ENCODE measurements around the gene DMRT1.

Gene DMRT1

DNA sequence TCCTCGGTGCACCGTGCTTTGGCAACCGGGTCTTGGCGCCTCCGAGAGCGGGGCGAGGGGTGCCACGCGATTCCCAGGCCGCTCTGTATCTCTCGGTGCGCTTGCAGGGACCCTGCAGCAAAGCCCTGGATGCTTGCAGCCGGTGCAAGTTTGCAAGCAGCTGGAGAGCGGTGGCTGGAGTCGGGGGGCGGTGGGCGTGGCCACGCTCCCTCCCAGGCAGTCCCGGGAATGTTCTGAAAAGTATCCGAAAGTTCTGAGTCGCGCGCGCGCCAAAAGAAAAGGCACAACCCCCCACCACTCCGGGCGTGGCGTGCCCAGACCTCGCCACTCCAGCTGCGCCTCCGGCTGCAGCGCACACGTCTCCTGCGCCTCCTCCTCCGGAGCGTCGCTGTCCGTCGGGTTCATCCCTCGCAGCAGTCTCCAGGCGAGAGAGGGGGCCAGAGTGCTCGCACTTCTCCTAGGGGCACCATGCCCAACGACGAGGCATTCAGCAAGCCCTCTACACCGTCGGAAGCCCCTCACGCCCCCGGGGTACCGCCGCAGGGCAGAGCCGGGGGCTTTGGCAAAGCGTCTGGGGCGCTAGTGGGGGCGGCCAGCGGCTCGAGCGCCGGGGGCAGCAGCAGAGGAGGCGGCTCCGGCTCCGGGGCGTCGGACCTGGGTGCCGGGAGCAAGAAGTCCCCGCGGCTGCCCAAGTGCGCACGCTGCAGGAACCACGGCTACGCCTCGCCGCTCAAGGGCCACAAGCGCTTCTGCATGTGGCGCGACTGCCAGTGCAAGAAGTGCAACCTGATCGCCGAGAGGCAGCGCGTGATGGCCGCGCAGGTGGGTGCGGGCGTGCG, at the start of gene DMRT1:
Gene DMRT1 (plus strand): TSS at position 327 of the 839 bp plus-strand sequence. CDS start 142 bp downstream, at position 469.
- no peak for DNase-seq (ENCODE audit: low spot score)

DNA sequence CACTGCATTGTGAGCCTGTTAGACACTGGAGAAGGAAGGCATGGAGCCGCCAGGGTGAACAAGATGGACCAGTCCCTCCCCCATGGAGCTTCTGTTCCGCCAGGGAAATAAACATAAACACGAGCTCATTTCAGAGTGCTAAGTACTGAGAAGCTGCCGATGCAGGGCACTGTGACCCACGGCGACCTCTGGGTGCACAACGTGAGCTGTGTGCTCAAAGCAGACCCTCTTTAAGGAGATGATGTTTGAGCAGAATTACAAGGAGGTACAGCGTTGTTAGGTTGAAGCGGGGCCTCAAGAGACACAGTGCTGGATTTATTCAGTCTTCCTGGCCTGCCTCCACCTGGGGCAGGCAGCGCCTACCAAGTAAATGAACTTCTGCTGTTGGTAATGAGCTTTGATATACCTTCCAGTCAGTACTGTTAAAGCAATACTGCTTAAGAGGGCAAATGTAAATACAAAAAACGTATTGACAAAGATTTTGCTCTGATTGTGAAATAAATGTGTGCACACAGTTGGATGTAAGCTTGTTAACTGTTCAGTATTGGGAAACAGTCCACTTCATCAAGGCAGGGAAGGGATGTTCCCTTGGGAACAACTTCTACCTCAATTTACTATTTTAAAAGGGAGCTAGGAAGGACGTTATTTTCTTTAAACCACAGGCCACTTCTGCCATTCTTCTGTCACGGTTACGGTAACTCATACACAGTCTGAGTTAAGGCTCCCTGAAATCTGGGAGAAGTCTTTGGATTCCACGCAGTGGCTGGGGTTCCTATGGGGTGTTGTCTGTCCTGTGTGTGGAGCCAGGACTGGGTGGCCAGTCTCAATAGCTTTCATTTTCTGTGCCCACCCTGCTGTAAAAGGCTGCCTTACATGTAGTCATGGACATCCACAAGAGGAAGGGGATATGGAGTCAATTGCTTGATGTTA, 48.9 kb upstream of the DMRT1 start:
- no peak for DNase-seq (ENCODE audit: low spot score)

DNA sequence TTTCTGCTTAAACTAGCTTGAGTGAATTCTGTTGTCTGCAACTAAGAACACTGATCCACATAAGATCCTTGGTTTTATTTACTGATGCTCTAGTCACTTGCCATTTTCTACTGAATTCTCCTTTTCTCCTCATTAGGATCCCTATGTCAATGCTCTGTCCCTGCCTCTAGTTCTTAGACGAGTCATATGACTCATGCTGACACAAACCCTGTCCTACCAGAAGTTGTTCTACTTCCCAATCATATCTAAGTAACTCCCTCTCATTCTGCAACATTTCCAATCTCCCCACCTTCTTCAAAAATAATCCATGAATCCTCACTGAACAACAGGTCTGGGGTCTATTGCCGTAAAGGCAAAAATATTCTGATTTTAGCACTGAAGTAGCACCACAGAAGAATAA, 47.1 kb upstream of the DMRT1 start:
- DNase-seq (ENCODE audit: low spot score) = no peak

DNA sequence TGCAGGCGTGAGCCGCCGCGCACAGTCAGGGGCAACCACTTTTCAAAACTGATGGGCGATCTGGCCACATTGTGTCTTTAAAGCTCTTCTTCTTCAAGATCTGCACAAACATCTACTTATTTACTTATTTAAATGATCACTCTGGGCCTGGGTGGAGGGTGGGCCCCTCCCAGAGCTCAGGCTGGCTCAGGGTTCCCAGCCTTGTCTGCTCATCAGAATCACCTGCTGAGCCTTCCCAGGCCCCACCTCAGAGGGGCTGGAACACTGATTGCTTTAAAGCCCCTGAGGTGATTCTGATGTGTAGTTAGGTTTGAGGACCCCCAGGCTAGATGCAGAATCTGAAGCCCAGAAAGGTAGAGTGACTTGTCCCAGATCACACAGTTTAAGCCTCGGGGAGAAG, 45.6 kb upstream of the DMRT1 start:
- DNase-seq (ENCODE audit: low spot score) = no peak

DNA sequence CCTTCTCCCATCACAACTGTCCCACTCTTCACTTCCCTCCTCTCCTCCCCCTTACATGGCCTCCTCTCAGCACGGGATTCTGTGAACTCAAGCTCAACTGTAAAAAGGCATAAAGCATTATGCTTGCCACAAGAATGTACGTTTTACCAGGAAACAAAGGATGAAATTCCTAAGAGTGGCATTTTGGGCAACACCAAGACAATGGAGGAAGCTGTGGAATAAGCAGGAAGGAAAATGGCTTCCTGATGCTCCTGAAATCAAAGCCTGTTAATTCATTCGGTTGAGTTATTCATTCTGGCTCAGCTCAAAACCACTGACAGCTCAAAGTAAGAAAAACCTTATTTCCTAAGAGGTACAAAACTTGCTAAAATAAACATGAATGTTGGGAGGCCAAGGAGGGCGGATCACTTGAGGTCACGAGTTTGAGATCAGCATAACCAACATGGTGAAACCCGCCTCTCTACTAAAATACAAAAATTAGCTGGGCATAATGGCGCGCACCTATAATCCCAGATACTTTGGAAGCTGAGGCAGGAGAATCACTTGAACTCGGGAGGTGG, 40.8 kb upstream of the DMRT1 start:
- no peak for DNase-seq (ENCODE audit: low spot score)

DNA sequence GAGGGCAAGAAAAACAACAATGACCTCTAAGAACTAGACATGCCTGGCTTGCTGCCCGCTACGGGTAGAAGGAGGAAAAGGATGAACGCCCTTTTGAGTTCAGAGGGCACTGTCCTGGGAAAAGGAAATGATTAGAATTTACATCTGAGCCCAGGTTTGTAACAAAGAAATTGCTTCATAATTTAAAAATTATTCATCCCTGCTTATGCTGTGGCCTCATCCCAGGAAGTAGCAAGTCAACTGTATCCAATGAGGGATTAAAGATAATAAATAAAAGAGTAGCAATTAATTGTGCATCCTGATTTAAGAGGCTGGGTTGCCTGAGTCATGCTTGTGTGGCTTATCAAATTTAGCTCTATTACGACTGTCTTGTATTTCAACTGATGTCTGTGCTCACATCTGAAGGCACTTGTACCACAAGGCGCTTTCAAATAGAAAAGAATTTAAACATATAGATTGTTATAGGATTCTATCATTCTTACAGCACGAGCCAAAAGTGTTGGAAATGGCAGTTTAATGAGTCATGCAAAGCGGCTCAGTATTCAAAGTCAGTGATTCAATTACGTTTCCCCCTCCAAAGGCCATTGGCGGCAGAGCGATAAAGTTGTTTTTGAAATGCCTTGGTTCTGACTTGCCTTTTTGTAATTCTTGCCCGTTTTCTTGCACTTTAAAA, 40.0 kb upstream of the DMRT1 start:
- DNase-seq (ENCODE audit: low spot score) = no peak

DNA sequence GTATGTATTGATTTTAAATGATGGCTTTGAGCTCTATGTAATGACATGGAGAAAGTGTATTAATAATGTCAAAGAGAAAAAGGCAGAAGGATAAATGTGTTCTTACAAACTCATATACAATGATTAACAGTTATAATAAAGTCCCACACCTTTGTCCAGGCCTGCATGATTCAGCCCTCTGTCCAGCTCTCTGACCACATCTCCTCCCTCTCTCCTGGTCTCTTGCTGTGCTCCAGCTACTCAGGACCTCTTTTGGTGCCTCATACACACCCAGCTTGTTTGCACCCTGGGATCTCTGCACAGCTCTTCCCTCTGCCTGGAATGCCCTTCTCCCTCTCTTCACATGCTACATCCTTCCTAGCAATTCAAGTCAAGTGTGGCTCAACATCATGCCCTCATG, 37.5 kb upstream of the DMRT1 start:
- DNase-seq (ENCODE audit: low spot score) = no peak

DNA sequence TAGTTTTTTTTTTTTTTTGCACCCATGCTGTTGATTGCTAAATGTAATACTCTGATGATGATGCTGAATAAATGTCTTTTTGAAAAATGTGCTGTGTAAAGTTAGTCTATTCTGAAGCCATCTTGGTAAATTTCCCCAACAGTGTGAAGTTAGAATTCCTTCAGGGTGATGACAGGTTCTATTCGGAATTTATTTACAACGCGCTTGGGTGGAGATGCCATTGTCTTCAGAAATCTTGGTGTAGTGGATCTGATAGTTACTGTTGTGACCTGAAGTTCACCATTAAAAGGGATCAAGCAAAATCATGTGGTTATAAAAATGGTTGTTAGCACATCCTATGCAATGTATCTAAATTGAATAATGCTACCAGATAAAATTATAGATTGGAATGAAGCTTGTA, 36.3 kb upstream of the DMRT1 start:
- no peak for DNase-seq (ENCODE audit: low spot score)

DNA sequence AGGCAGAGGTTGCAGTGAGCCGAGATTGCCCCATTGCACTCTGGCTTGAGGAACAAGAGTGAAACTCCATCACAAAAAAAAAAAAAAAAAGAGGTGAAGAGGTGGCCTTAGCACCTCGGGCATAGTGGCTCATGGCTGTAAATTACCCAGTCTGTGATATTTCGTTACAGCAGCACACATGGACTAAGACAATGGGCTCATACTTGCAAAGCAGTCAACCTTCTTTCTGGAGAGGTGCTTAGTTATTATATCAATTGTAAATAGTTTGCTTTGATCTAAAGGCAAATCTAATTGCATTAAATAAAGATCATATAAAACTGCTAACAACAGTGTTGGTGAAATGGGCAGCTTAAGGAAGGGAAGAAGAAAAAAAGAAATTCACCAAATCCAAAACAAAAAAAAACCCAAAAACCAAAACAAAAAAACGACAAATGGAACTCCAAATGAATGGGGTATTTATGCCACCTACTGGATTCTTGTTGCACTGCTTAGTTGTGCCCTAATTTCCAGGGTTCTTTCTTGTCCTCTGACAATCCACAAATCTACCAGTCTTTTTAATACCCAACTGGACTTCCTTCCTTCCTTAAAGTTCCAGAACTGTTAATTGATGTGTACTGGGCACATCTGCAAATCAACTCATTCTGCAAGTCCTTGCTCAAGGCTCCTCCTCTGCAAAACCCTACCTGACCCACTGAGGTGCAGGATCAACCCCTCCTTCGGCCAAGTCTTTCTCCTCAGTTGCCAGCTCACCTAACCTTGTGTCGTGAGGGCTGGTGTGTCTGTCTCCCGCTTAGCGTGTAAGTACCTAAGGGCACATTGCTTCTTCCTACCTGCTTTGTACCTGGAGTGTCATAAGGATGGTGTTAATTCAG, 35.0 kb upstream of the DMRT1 start:
- peak; percentile 50 for DNase-seq (ENCODE audit: low spot score)

DNA sequence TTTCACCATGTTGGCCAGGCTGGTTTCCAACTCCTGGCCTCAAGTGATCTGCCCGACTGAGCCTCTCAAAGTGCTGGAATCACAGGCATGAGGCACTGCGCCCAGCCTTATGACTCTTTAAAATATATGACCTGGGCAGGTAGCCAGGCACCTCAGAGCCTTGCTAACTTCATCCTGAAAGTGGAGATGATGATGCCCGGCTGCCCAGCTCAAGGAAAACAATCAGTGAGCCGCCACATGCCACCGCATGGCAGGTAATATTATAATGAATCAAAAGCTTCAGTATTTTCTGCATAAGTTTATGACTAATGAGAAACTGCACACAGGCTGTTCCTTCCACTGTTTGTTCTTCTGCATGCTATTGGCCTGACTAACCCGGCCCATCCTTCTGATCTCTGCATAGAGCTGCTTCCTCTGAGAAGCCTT, 30.4 kb upstream of the DMRT1 start:
- DNase-seq (ENCODE audit: low spot score) = no peak

DNA sequence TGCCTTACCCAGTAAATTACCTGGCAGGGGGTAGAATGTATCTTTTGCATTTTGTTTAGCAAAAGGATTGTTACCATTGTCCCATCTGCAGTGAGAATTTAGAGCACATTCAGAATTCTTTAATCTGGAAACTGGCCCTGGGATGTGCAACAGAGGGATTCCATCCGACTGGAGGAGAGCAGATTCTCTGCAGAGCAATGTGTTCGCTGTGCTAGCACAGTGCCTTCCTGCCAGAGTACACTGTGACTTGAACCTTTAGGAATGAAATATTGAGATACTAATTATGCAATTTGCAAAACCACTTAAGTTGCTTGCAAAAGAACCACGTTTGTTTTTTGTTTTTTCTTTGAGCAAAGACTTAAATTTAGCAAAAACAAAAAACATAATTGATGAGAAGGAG, 22.5 kb upstream of the DMRT1 start:
- DNase-seq (ENCODE audit: low spot score) = peak; percentile 30

DNA sequence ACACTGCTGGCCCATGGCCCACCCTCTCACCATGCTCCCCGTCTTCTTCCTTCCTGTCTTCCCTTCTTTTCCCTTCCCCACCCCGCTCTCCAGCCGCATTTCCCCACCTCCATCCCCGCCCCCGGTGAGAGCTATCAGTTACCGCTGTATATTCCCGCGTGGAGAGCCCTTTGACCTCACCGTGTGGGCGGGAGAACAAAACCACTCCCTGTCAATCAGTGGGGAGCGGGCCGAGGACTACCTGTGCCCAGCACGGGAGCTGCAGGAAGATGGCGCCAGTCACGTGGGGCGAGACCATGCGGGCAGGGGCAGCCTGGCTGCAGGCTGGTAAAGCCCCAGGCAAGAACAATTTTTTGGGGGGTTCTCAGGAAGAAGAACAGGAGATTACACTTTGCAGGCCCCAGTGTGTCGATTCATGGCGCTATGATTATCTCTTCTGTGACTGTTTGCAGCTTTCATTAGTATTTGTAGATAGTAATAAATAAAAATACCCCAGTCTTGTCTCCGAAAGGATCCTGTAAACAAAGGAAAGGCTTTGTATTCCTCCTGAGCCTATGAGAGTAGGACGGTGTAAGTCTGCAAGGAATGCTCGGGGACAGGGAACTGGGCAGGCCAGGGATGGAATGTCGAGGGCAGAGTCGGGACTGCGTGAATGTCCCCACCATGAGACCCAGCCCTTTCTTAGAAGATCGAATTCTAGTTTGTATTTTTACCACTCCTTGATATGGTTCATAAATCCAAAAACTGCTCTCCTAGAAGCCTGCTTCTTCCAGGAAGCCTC, 14.8 kb upstream of the DMRT1 start:
- DNase-seq (ENCODE audit: low spot score) = no peak

DNA sequence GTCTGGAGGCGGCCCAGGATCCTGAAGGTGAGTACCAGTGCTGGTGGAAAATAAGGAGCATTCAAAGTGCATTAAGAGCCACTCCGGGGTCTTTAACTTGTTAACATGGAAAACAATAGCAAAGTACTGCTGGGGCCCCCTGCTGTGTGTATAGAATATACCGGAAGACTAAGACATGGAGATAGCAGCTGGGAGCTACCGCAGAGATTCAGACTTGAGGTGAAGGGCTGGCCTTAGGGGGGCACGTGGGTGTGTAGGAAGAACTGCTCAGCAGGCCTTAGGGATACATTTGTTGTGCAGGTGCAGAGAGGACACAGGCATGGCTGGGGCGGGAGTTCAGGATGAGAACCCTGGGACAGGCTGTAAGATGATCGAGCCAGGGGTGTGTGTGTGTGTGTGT, 1.2 kb upstream of the DMRT1 start:
- DNase-seq (ENCODE audit: low spot score) = no peak

DNA sequence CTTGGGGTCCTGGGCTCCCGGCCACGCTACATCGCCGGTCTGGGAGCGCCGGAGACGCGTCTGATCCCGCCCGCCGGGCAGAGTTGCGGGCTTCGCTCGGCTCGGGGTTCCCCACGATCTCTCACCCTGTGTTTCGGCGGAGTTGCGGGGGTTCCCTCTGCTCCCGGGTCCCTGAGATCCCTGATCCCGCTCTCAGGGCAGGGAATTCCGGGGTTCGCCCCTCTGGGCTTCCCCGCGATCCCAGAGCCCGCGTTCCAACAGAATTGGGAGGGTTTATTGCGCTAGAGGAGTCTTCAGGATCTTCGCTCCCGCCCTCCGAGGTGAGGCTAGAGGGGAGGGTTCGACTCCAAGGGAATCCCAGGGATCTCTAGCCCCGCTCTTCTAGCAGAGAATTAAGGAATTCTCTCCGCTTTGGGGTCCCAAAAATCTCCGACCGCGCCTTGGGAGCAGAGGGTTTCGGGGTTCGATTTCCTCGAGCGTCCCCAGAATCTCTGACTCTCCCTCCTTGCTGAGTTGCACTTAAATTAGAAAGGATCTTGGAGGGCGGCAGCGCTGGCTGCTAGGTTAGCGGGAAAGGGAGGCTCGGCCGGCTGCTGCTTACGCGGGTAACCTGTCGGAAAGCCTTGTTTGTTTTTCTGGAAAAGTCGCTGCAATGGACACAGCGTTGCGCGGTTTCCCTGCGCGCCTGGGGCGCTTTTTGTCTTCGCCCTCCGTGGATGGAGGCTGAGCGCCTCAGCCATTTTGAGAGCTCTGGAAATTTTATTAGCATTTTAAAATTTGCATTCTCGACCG, 1.3 kb downstream of the DMRT1 start:
- DNase-seq (ENCODE audit: low spot score) = no peak

DNA sequence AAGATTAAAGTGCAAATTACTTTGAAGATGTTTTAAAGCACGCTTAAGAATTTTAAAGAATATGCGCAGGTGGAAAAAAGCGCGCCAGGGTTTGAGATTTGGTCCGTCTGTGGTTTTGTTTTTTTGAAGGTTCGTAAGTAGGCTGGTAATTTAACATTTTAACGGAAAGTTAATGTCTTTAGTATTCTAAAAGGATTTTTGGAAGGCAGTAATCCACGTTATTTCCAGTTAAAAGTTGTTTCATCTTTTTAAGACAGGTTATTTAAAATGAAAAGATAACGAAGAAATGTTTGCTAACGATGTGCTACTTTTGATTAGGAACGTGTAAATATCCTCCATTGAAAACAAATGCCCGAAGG, 1.9 kb downstream of the DMRT1 start:
- DNase-seq (ENCODE audit: low spot score) = no peak

DNA sequence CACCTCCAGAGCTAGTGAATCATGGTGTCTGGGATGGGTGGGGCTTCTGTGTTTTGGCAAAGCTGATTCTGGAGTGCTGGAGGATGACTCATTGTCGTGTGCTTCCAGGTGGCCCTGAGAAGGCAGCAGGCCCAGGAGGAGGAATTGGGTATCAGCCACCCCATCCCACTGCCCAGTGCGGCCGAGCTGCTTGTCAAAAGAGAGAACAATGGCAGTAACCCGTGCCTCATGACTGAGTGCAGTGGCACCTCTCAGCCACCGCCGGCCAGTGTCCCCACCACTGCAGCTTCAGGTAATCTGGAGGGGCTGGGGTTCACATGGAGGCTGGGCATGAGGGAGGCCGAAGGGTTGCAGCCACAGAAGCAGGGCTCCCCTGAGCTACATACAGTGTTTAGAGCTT, 5.4 kb downstream of the DMRT1 start:
- no peak for DNase-seq (ENCODE audit: low spot score)

DNA sequence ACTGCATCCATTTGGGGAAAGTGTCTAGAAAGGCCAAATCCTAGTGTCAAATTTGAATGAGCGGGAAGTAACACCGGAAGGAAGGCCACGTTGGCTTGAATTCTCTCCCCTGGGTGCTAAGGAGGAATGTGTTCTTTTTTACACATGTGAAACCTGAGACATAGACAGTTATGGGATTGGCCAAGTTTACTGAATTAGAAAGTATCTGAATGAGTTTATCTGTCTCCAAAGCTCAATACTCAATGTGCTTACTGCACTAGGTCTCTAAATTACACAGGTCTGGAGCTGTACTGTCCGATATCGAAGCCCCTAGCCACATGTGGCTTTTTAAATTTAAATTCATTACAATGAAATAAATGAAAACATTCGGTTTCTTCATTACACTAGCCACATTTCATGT, 6.0 kb downstream of the DMRT1 start:
- no peak for DNase-seq (ENCODE audit: low spot score)

DNA sequence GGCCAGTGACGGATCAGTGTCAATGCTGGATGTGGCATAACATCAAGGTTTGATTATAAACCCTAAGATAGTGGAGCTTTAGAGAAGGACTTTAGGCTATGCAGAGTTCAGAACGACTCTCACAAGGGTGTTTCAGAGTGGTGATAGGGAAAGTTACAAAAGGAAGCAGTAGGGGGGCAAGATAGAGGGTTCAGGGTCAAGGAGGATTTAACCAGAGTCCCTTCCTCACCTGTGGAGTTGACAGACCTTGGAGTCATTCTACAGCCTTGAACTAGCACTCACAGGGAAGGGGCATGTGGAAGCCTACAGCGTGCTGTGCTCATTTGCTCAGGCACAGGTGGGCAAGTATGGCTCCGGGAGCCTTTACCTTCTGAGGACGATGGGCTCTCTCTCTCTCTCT, 7.9 kb downstream of the DMRT1 start:
- DNase-seq (ENCODE audit: low spot score) = no peak

DNA sequence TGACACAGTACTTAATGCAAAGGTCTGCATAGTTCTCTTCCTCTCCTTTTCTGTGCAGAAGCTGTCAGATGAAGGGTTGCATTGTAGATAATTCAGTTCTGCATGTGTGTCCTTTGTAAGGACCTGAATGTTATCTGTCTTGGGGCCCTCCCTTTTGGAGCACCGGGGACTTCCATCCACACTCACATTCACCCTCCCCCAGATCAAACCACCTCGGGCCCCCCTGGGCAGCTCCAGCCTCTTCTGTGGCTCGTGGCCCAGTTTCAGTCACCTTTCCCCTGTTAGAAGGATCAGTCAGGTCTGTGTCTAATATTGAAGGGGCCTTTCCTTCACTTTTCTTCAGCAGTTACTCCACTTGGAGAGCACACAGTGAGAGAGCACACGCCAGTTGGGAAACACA, 11.0 kb downstream of the DMRT1 start:
- no peak for DNase-seq (ENCODE audit: low spot score)

DNA sequence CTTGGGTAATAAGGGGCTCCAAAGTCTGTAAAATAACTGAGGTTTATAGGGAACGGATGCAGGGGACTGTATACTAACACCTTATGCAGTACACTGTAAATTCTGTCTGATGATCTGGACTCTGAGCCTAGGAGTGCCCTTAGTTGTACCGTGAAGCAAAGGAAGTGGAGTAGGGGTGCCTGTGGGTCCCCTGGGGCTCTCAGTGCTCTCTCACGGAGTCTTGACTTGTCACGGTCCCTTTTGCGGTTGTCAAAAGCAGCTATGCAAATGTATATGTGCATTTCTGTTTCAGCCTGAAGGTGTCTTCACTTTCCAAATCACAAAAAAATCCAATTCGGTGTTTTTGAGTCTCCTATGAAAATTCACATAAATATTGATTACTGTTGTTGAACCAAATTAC, 17.8 kb downstream of the DMRT1 start:
- DNase-seq (ENCODE audit: low spot score) = no peak
